ENCODE measurements around the gene SLC23A1. TPM values are rescaled to one million over a fixed set of nuclear protein-coding genes. Genes with fewer than 3 reads are reported as not detected.
A peak's percentile ranks its signal among the peaks of the same experiment; 100 is the strongest.

SLC23A1 gene
- total and polyA plus RNA-seq, 9 of the 15 experiments (the other 6 are each of a cell fraction or from before 2014, with no cell fraction given): 0.03 to 0.20 (median 0.05) TPM; not detected in 5

GRCh38 chr5:139390639-139391569 is 7.8 kb upstream of the SLC23A1 start:
- no peak overlapping the region for H3K4me2 ChIP-seq (ENCODE audit: insufficient read depth, low read length)
- H3K79me2 ChIP-seq (ENCODE audit: control insufficient read depth, insufficient read depth, low read length): no peaks in the 10 kb centered on the region
- H3K9ac ChIP-seq (ENCODE audit: insufficient read depth in 1 of 2, low read depth in 2 of 2, low read length in 2 of 2): peak overlapping the region in 1 of 2 experiments; percentile 55; a peak in 1 of 4 replicates
- DNase-seq (ENCODE audit: extremely low read depth in 1 of 4, low spot score in 3 of 4) (no peak), FAIRE-seq (no peak), ATAC-seq (no peak)
- H3K36me3 ChIP-seq (ENCODE audit: control insufficient read depth, insufficient read depth, low read length): no peaks in the 10 kb centered on the region
- 33% methylated on average over 8 of the region's 10 CpGs for WGBS (ENCODE audit: insufficient coverage, low coverage, missing lambda C conversion rate)
- H3K4me1 ChIP-seq (replicated peaks in 1 of 2; ENCODE audit: control insufficient read depth in 2 of 2, insufficient read depth in 2 of 2, low read length in 2 of 2): peaks cover under 1 to 20% of the 10 kb centered on the region in 2 experiments; a peak in 3 of 5 replicates
- no peaks in the 10 kb centered on the region; the same call in none of the 2 replicates for H3K9me3 ChIP-seq (replicated peaks; ENCODE audit: control insufficient read depth, insufficient read depth, low read depth, low read length)
- intact Hi-C loops (cut with micrococcal nuclease) (no loop called here), in situ Hi-C loops (cut with MboI) (no loop called here)
- no peaks in the 10 kb centered on the region for H4K20me1 ChIP-seq (replicated peaks; ENCODE audit: control insufficient read depth, insufficient read depth, low read length)
- H3K27ac ChIP-seq (ENCODE audit: extremely low read depth, low read depth, low read length): no peak overlapping the region
- ChIA-PET CTCF (ENCODE audit: low intra/inter-chr PET ratio) (no interaction called here), POLR2A (interaction anchor here (0.5 to 0.7 kb wide), 3 partner anchors 18 to 385 kb away, joined by 3 read pairs; no protein-coding TSS in a partner anchor)
- H3K4me3 ChIP-seq: no peak overlapping the region
- no peaks in the 10 kb centered on the region for H3K27me3 ChIP-seq (ENCODE audit: control insufficient read depth in 2 of 2, insufficient read depth in 2 of 2, low read length in 2 of 2)
- no TSS peak for BruUV-seq (replicated peaks)
- H3K9me1 ChIP-seq (ENCODE audit: control insufficient read depth, insufficient read depth, low read length): no peaks in the 10 kb centered on the region
- no peak overlapping the region for H2AFZ ChIP-seq (ENCODE audit: low read depth, low read length)
- TF ChIP-seq FOXJ3 (CRISPR knock-in tag; IDR thresholded peaks at IDR 0.05): no peak
- no peak for TF ChIP-seq SIN3A (IDR thresholded peaks at IDR 0.05; ENCODE audit: borderline replicate concordance in 2 of 2, control insufficient read depth in 1 of 2, low read depth in 2 of 2, low read length in 2 of 2)
- no peak for TF ChIP-seq MCM7 (IDR thresholded peaks at IDR 0.05)
- no peak for TF ChIP-seq PTTG1 (tag; IDR thresholded peaks at IDR 0.05; ENCODE audit: low read depth)
- TF ChIP-seq REST (IDR thresholded peaks at IDR 0.05; ENCODE audit: borderline replicate concordance): no peak
- TF ChIP-seq REST (CRISPR knock-in tag; IDR thresholded peaks at IDR 0.05; ENCODE audit: low read depth): no peak
- no peak for TF ChIP-seq MYNN (IDR thresholded peaks at IDR 0.05)
- no peak for TF ChIP-seq MYNN (CRISPR knock-in tag; IDR thresholded peaks at IDR 0.05)
- no peak for TF ChIP-seq GTF2F1 (IDR thresholded peaks at IDR 0.05; ENCODE audit: low read depth, low read length)
- TF ChIP-seq ZBTB5 (IDR thresholded peaks at IDR 0.05): no peak
- TF ChIP-seq NR2C2 (CRISPR knock-in tag; IDR thresholded peaks at IDR 0.05): no peak
- TF ChIP-seq NR2C2 (tag; IDR thresholded peaks at IDR 0.05): no peak
- TF ChIP-seq LEF1 (IDR thresholded peaks at IDR 0.05): no peak
